WI38 (cell line): ENCODE measurements around the gene SMG9.

Experiments
- H3K4me3 ChIP-seq: 2 replicates; pipeline ENCODE4 v1.5.1; 2011; ENCODE audit warnings: low read depth, mild to moderate bottlenecking, control low read depth, low read length
- TF ChIP-seq, protein P1 (sequence below): IDR thresholded peaks from 2 replicates; pipeline ENCODE4 v1.5.1; 2012; ENCODE audit warnings: low read depth, mild to moderate bottlenecking, control low read depth, low read length

SMG9 gene

GRCh38 chr19:43697295-43697694, 57.5 kb downstream of the SMG9 start:
- TF ChIP-seq, protein P1, sequence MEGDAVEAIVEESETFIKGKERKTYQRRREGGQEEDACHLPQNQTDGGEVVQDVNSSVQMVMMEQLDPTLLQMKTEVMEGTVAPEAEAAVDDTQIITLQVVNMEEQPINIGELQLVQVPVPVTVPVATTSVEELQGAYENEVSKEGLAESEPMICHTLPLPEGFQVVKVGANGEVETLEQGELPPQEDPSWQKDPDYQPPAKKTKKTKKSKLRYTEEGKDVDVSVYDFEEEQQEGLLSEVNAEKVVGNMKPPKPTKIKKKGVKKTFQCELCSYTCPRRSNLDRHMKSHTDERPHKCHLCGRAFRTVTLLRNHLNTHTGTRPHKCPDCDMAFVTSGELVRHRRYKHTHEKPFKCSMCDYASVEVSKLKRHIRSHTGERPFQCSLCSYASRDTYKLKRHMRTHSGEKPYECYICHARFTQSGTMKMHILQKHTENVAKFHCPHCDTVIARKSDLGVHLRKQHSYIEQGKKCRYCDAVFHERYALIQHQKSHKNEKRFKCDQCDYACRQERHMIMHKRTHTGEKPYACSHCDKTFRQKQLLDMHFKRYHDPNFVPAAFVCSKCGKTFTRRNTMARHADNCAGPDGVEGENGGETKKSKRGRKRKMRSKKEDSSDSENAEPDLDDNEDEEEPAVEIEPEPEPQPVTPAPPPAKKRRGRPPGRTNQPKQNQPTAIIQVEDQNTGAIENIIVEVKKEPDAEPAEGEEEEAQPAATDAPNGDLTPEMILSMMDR: no peak
- H3K4me3 ChIP-seq: no peak overlapping the region

DNA sequence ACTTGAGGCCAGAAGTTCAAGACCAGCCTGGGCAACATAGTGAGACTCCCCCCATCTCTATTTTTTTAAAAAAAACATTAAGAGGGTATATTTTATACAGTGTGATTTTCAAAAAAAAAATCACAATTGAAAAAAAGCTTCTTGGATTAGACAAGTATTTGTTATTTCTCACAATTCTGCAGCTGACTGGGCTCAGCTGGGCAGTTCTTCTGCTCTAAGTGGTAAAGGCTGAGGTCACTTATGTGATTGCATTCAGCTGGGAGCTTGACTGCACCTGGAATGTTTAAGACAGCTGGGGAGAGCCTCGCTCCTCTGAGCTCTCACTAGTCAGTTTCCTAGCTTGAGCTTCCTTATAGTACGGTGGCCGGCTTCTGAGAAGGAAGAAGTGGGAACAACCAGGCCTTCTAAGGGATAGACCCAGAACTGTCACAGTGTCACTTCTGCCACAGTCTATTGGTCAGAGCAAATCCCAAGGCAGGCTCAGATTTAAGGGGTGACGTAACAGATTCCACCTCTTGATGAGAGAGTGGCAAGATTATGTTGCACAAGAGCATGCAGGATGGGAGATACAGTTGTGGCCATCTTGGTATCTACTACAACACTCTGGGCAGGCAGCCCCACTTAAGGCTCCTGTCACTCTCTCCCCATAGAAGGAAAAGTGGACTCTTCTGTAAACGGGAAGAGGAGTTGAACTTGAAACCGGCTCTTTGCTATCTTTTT, 58.6 kb downstream of the SMG9 start:
- TF ChIP-seq, protein P1: no peak
- H3K4me3 ChIP-seq: no peak overlapping the region

DNA sequence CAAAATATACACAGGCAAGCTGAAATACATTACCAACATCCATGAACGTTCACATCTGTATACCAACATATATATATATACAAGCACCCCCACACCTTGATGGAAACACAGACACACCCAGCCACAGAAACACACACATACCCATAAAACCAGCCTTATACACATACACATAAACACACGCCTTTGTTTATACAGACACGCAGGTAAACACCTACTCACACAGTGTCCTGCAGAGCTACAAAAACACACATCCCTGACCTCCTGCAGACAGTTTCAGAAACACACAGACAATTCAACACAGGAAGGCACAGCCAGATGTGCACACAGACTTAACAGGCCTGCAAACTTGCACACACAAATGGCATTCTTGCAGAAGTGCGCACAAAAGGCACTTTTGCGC, 60.2 kb downstream of the SMG9 start:
- no peak overlapping the region for H3K4me3 ChIP-seq
- TF ChIP-seq, protein P1: no peak

- no peak overlapping the region for H3K4me3 ChIP-seq
- TF ChIP-seq, protein P1: no peak
Observed at GRCh38 chr19:43692877-43693276, 61.9 kb downstream of the SMG9 start.

DNA sequence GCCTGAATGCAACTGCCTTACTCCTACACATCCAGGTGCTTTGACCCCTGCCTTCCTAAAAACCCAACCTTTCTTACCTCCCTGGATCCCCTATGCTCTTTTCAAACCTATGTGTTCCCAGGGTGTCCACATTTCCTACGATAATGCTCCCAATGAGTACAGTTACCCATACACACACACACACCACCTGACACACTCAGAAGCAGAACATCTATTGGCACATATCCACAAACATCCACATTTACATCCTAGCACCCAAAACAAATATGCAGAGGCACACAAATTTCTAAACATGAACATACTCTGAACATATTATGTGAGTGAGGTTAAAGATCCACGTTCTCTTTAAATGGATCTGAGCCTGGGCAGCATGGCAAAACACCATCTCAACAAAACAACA, 62.4 kb downstream of the SMG9 start:
- TF ChIP-seq, protein P1: no peak
- H3K4me3 ChIP-seq: no peak overlapping the region

DNA sequence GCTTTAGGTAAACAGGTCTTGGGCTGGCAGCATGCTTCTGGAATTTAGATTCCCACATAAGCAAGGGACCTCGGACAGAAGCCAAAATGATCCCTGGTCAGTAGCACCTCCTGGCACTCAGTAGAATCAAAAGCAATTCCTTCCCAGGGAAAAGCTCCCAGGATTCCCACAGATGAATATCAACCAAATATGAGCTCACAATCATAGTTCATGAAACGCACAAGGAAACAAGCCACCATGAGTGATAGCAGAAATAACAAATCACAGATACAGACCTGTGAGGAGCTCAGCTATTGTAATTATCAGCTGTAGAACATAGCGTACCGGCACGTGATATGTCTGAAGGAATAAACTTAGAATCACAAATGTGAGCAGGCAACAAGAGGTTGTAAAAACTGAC, 63.0 kb downstream of the SMG9 start:
- no peak overlapping the region for H3K4me3 ChIP-seq
- TF ChIP-seq, protein P1: no peak

- no peak overlapping the region for H3K4me3 ChIP-seq
- TF ChIP-seq, protein P1: no peak
Observed at GRCh38 chr19:43690890-43691289, 63.9 kb downstream of the SMG9 start.
